GM19099 (cell line): Measurements from ENCODE around the gene SUB1.

Source experiments
- POLR2A ChIP-seq: IDR thresholded peaks from 3 replicates; pipeline ENCODE4 v1.6.1; 2011; ENCODE audit warnings: low read depth; ENCODE audit not compliant: insufficient read length; ENCODE audit errors: extremely low read depth

The SUB1 gene

DNA sequence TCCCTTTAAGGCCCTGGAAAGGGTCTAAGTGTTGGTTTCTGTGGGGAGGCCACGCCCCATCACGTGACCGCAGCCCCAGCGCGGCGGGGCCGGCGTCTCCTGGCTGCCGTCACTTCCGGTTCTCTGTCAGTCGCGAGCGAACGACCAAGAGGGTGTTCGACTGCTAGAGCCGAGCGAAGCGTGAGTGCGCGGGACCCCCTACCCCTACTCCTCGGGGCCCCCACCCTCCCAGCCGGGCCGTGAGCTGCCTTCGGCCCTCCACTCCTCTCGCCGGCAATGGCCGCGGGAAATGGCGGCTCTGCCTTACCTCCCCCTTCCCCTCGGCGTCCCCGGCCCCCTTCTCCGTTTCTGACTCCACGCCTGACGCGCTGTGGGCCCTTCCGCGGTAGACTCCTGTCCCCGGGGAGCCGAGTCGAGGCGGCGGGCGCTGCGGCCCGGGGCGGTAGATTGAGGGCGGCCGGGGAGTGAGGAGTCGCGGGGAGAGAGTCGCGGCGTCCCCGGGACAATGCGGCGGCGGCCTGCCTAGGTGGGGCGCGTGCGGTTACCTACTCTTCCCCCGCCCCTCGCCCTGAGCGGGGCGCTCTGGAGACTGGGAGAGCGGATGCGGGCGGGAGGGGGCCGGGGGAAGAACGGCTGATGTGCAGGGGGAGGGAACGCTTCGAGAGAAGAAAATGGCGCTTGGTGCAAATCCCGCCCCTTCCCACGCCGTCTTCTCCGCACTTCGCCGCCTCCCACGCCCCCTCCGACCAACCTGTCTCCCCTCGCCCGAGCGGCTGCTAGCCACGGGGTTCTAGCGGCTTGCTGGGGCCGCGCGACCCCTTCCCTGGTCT is at the start of gene SUB1:
Gene SUB1, plus strand, starts transcription at position 112 of the 830 bp plus-strand sequence. CDS start 2,956 bp downstream, outside the sequence.
- TF ChIP-seq POLR2A = peak; percentile 95

DNA sequence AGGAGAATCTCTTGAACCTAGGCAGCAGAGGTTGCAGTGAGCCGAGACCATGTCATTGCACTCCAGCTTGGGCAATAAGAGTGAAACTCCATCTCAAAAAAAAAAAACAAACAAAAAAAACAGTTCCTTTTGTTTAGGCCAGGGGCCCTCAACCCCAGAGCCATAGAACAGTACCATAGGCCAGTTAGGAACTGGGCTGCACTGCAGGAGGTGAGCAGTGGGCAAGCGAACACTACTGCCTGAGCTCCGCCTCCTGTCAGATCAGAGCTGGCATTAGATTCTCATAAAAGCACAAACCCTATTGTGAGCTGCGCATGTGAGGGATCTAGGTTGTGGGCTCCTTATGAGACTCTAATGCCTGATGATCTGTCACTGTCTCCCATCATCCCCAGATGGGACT is 49.1 kb upstream of the SUB1 start:
- TF ChIP-seq POLR2A = no peak

DNA sequence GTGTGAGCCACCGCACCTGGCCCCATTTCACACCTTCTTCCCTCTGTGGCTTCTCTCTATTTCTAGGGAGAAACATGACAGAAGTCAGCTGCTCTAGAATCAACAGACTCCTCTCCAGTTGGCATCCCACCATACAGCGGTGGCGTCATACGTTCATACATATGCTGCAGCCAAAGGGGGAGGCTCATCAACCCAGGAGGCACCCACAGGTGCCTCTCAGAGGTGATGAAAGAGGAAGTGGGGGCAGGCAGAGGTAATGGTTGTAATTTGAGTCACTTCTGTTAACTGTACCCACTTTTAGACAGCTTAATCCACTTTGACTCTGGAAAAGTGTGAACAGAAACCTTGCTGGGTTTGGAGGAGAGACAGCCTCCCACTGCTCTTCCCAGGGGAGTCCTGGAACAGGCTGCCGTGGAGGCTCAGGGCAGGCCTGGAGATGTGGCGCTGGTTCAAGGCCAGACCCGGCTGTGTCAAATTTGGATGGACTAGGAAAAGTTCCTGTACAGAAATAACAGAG is 47.3 kb upstream of the SUB1 start:
- TF ChIP-seq POLR2A = no peak

DNA sequence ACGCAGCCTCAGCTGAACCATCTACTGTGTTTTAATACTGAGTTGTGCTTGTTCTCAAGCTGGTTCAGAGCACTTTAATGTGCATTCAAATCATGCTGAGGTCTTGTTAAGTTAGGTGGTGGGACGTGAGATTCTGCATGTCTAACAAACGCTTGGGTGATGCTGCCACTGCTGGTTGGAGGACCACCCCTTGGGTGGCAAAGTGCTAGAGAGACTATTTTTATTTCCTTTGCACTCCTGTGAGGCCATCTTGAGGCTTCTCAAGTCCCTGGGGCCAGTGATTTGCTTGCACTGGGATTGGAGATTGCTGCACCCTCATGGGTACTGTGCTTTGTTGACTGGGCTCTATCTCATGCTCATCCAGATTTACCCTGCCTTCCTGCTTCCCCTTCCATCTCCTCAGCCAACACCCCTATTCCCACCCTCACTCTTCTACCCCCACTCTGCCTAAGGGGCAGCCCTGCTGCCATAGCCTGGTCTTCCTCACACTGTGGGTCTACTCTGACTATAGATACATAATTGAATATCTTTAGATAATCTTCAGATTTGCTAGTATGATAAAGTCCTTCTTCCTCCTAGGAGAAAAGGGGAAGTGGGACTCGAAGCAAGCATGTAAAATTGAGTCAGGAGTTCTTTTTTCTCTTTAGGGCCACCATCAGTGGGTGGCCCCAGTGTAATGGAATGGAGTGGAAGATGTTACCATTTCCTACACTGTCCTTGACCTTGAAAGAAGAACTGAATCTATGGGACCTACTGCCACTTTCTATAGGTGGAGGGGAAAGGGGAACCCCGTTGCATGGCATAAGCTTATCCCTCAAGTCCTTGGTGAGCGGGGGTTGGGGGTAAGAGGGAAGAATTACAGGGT is 45.1 kb upstream of the SUB1 start:
- TF ChIP-seq POLR2A = no peak

DNA sequence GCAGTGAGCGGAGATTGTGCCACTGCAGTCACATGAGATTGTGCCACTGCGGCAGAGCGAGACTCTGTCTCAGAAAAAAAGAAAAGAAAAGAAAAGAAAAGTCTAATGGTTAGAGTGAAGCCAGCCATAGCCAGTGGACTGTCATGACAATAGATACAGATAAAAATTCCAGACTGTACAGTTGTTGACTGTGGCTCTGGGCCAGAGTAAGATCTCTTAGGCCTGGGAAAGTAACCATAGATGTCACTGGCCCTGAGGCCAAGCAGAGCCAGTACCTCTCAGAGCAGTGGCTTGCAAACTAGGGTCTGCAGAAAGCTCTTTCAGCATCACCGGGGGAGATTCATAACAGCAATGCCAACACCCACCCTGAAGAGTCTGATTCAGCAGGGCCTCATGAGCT is 44.1 kb upstream of the SUB1 start:
- no peak for TF ChIP-seq POLR2A

DNA sequence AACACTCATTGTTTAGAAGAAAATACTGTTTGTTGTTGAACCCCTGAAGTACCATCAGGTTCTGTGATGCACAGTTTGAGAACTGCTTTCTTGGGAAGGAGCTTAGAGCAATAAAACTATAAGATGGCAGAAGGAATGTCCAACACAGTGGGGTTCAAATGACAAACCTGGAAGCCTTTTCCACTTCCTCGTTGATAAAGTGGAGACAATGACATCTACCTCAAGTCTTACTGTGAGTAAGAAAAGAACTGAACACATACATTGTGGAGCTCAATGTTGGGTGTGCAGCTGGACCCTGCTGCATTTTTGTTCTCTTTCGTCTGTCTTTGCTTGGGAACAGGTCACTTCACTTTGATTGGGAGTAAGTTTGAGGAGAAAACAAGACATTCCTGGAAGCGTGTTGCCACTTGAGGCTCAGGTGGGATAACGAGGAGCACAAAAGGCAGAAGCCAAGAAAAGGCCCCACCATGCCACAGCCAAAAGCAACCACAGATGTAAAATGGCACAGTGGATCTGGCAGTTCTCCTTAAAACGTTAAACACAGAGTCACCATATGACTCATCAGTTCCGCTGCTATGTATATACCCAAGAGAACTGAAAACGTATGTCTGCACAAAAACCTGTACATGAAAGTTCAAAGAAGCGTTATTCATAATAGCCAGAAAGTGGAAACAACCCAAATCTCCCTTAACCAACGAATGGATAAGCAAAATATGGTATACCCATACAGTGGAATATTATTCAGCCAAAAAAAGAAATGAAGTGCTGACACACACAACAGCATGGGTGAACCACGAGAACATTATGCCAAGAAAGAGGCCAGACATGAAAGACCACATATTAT is 42.9 kb upstream of the SUB1 start:
- TF ChIP-seq POLR2A = no peak

DNA sequence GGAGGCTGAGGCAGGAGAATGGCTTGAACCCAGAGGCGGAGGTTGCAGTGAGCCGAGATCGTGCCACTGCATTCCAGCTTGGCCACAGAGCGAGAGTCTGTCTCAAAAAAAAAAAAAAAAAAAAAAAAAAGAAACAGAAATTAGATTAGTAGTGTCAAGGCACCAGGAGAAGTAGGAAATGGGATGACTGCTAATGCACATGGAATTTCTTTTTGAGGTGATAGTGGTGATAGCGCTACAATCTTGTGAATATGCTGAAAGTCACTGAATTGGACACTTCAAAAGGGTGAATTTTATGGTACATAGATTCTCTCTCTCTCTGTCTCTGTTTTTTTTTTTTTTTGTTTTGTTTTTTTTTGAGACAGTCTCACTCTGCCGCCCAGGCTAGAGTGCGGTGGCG is 42.1 kb upstream of the SUB1 start:
- TF ChIP-seq POLR2A = no peak

DNA sequence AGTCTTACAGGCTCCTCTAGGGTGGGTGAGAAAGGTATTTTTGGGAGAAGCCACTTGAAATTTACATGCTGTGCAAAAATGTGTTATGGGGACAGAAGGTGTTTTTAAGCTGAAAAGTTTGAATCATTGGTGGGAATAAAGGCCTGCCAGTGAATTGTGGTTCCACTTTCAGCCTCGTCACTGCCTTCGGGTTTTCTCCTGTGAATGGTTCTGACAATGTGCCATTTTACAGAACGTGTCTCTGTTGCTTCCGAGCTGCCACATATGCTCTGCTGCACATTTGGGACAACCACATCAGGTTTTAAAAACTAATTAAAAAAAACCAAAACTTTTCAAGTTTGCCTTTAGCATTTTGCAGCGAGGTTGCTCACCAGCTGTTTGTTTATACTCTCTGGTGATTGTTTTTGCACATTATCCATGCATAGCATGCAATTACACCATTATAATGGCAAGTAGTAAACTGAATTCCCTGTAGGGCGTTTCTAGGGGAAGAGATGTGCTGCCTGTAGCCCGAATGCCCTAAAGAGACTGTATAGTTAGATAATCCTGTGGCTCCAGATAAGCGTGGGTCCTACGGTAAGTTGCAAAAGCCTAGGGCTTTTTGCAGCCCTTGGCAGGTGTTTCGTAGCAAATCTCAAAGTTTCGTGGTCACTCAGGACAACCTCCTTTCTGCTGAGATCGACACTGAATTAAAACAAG is 40.1 kb upstream of the SUB1 start:
- no peak for TF ChIP-seq POLR2A

DNA sequence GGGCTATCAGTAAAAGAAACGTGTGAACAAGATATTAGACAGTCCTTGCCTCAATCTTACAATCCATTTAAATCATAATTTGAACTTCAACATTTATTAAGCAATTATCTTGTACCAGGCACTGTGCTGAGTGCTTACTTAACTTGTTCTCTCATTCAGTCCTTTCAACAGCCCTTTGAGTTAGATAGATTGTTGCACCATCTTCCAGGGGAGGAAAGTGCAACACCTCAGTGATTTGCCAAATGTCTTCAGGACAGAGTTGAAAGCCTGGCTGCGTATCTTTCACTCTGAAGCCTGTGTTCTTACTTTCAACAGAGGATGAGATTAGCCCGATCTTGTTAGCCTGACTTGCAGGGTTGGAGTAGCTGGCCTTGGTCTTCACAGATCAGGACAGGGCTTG is 34.2 kb upstream of the SUB1 start:
- TF ChIP-seq POLR2A = no peak

DNA sequence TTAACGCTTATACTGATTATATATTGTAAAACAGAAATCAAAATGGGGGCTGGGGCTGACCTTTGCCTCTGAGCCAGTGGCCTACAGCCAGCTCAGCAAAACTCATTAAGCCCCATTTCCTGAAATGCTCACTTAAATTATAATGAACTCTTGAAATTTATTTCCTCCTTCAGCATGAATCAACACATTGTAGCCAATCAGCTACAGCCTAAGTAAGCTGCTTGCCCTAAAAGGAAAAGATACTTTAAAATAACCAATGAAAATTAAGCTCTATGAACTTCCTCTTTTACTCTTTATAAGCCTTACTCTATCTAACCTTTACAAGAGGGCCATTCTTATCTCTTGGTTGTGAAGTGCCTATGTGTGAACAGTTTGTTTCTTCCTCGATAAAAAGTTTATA is 33.5 kb upstream of the SUB1 start:
- no peak for TF ChIP-seq POLR2A

DNA sequence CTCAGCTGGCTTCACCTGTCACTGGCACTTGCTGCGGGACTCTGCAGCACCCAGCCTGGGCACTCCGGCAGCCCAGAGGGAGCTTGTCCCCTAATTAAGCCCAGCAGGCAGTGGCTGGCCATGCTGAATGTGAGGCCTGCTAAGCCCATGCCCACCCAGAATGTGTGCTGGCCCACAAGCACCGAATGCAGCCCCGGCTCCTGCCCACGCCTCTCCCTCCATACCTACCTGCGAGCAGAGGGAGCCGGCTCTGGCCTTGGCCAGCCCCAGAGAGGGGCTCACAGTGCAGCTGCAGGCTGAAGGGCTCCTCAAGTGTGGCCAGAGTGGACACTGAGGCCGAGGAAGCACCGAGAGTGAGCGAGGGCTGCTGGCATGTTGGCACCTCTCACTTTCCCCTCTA is 32.4 kb upstream of the SUB1 start:
- no peak for TF ChIP-seq POLR2A

DNA sequence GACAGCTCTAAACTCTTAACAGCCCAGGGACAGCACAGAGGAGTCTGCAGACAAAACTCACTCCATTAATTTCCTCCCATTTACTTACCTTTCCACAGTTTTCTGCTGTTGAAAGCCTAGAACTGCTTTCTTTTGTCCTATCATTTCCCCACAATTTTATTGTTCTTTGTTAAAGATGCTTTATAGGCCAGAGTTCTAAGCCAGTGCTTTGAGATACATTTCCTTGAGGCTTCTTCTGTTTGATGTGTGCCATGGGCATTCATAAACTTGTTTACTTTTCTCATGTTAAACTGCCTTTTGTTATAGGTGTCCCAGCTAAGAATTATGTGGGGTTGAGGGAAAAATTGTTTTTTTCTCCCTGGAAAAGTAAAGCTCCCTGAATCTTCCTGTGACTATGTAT is 25.9 kb upstream of the SUB1 start:
- TF ChIP-seq POLR2A = no peak

DNA sequence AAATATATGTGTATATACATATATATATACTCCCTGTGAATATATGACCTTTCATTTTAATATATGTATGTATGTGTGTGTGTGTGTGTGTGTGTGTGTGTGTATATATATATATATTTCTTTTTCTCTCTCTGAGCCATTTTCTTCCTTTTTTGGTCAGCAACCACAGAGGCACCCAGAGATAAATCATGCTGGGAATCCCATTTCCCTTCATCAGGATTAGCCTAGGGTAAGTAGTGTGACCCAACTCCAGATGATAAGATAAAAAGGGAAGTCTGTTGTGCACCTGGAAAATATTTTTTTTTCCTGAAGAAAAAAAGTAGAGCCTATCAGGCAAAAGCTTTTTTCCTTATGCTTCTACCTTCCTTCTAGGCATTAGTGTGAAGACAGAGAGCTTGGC is 25.4 kb upstream of the SUB1 start:
- no peak for TF ChIP-seq POLR2A

DNA sequence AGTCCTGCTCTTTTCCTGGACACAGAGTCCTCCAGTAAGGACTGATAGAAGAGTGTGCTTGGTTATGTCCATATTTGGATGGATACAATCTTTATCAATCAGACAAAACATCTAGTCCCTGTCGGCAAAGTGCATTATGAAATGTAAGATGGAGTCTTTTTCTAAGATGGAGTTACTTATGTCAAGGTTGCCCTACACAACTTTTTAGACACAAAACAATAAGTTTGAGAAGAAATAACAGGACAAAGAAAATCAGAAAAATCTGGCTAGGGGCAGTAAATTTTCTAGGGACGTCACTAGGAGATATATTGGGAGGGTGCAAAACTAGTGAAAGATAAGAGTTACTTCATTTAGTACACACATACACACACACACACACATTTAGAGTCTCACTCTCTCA is 23.3 kb upstream of the SUB1 start:
- no peak for TF ChIP-seq POLR2A

DNA sequence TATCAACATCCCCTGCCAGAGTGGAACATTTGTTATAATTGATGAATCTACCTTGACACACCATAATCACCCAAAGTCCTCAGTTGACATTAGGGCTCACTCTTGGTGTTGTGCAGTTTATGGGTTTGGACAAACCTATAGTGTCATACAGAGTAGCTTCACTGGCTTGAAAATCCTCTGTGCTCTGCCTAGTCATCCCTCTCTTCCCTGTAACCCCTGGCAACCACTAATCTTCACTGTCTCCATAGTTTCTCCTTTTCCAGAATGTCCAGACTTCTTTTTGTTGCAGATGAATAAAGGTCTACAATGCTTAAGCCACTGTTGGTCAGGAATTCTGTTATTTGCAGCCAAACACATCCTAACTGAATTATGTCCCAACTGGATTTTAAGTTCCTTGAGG is 22.5 kb upstream of the SUB1 start:
- no peak for TF ChIP-seq POLR2A

DNA sequence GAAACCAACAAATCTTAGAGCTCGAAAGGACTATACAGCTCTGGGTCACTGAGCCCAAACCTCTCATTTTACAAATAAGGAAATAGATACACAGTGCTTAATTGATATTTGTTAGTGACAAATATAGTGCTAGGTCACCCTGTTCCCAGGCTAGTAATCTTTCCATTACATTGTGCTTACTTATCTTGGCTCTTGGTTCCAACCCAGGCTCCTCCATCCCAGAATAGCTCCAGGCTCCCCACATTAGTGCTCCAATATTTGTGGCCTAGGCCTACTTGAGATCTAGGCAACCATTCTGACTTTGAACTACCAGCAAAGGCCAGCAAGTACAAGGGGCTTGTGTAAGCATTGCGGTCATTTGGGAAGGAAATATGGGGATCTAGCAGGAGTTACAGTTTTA is 21.7 kb upstream of the SUB1 start:
- no peak for TF ChIP-seq POLR2A
